Pons (tissue), 1 donor: ENCODE measurements around the gene TMSB15C.

ENCODE experiments used
- DNase-seq: peaks from one replicate; pipeline ENCODE4 v3.0.0-alpha.2; 2016; ENCODE audit warnings: low spot score

The TMSB15C gene

DNA sequence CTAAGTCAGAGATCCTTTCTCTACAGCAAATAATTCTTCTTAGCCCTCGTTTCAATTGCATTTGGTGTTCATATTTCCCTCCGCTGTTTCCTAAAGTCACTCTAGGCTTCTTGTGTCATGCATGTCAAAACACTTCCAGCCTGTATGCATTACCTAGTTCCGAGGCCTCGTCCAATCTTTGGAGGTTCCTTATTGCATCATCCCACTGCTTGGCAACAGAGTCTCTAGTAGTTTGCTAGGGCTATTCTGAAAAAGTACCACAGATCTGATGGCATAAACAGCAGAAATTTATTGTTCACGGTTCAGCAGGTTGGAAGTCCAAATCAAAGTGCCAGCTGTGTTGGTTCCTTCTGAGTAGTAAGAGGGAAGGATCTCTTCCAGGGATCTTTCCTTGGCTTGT is 30.4 kb downstream of the TMSB15C start:
- DNase-seq = no peak

DNA sequence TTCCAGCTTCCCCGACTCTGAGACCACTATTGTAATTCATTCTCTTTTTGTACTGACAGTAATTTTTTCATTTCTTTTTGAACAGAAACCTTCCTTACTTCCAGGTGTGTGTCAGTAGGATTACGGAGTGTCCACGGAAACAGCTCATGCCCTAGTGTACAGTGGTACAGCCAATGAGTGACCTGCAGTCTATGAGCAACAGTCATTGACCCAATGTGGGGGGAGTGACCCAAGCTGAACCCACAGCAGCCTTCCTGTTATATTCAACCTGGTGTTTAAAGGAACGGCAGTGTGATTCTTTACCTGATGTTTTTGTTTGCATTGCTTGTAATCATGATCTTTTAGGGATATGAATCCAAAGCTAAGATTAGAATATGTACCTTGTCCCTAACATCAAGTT is 35.0 kb downstream of the TMSB15C start:
- no peak for DNase-seq

DNA sequence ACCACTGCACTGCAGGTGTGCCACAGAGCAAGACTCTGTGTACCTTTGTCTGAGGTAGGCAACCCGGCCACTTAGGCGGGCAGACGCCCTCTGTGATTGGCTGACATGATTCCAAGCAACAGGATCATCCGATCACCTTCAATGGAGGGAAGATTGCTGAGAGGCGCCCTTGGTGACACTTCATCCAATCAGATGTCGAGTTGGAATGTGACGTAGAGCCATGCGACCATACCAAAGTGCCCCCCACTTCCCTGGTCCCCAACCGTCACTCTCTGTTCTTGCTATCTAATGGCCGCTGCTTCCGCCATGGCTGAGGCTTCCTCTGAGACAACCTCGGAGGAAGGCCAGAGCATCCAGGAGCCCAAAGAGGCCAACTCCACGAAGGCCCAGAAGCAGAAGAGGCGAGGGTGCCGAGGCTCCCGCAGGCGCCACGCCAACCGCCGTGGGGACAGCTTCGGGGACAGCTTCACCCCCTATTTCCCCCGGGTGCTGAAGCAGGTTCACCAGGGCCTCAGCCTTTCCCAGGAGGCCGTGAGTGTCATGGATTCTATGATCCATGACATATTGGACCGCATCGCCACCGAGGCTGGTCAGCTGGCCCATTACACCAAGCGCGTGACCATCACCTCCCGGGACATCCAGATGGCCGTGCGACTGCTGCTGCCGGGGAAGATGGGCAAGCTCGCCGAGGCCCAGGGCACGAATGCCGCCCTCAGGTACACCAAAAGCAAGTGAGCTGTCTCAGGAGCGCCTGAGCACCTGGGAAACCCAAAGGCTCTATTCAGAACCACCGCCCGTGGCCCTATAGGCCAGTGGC is 36.1 kb downstream of the TMSB15C start, which contains the start of gene H2BW2:
H2BW2 (plus strand) TSS at position 268 of the 817 bp plus-strand sequence; CDS start at position 307, 39 bp downstream.
- no peak for DNase-seq
